ENCODE data around the gene MED26. TPM values are rescaled to one million over a fixed set of nuclear protein-coding genes. Genes with fewer than 3 reads are reported as not detected.

MED26 gene
- total RNA-seq, 1 donor from 2014 or later = 15.0 TPM

DNA sequence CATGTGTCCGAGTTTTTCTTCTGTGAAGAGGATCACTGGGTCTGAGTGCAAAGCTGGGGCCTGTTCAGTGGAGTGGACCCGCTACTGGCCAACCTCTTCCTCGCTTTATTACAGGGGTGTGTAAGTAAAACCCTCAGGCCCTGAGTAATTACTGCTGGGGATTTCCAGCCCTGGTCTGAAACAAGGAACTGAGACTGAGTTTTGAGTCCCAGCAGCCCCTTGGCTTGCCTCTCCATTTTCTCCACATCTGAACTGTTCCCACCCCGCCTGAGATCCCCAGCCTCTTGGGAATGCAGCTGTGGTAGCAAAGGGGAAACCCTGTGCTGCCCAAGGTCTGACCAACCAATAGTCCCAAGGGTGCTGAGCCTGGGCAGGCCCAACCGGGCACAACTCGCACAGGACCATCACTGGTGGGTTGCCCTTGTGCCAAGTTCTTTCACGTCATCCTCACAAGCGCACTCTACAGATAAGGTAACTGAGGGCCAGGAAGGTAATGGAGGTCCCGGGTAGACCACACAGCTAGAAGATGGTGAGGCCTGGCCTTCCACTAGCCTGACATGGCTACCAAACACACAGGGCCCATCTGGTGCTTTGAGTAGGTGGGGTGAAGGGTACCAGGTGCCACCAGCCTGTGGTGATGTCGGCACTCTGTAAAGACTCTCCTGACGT, 42.1 kb downstream of the MED26 start:
- peaks cover 48% of the 10 kb centered on the region for H3K4me1 ChIP-seq (ENCODE audit: insufficient read depth, low read length)
- H3K4me1 Mint-ChIP-seq (ENCODE audit: low read depth, unreplicated experiment) = peaks cover 61% of the 10 kb centered on the region
- no peak overlapping the region for H2AFZ ChIP-seq (ENCODE audit: low read depth, low read length)
- H4K20me1 ChIP-seq (ENCODE audit: insufficient read depth, low read length) = peaks cover 97% of the 10 kb centered on the region
- peaks cover 2% of the 10 kb centered on the region for H3K9me3 Mint-ChIP-seq (ENCODE audit: unreplicated experiment)
- H3K36me3 ChIP-seq (ENCODE audit: insufficient read depth, low read length) = no peaks in the 10 kb centered on the region
- H3K4me3 Mint-ChIP-seq (ENCODE audit: unreplicated experiment) = peak overlapping the region; percentile 14
- FAIRE-seq (no peak), DNase-seq (ENCODE audit: low read depth) (no peak)
- no peak overlapping the region for H3K4me3 ChIP-seq (ENCODE audit: insufficient read depth, low read depth, low read length)
- H3K36me3 Mint-ChIP-seq (ENCODE audit: low read depth, unreplicated experiment) = peaks cover 8% of the 10 kb centered on the region
- TF ChIP-seq EZH2 (IDR thresholded peaks at IDR 0.05; ENCODE audit: insufficient read depth, low read length) (no peak), CTCF (IDR thresholded peaks at IDR 0.05; ENCODE audit: insufficient read depth, low read depth, low read length) (no peak)
- peak overlapping the region; percentile 35 for H3K9ac ChIP-seq (ENCODE audit: low read length)
- no peaks in the 10 kb centered on the region for H3K27me3 ChIP-seq (ENCODE audit: insufficient read depth, low read length)
- H3K9me3 ChIP-seq (ENCODE audit: insufficient read depth, low read depth, low read length) = no peaks in the 10 kb centered on the region
- H3K27ac Mint-ChIP-seq (ENCODE audit: unreplicated experiment) = peak overlapping the region; percentile 53
- H3K4me2 ChIP-seq (ENCODE audit: low read length) = no peak overlapping the region
- peaks cover 98% of the 10 kb centered on the region for H3K79me2 ChIP-seq (ENCODE audit: insufficient read depth, low read length)
- H3K27ac ChIP-seq (ENCODE audit: low read depth, low read length) = no peak overlapping the region
- H3K27me3 Mint-ChIP-seq (ENCODE audit: low read depth, unreplicated experiment) = no peaks in the 10 kb centered on the region

- peak overlapping the region; percentile 84 for H3K27ac Mint-ChIP-seq (ENCODE audit: unreplicated experiment)
- H3K4me3 Mint-ChIP-seq (ENCODE audit: unreplicated experiment) = peak overlapping the region; percentile 67
- H2AFZ ChIP-seq (ENCODE audit: low read depth, low read length) = no peak overlapping the region
- DNase-seq (ENCODE audit: low read depth) (no peak), FAIRE-seq (no peak)
- peaks cover 2% of the 10 kb centered on the region for H3K9me3 Mint-ChIP-seq (ENCODE audit: unreplicated experiment)
- H3K27ac ChIP-seq (ENCODE audit: low read depth, low read length) = peak overlapping the region; percentile 36
- H3K4me2 ChIP-seq (ENCODE audit: low read length) = no peak overlapping the region
- no peak overlapping the region for H3K4me3 ChIP-seq (ENCODE audit: insufficient read depth, low read depth, low read length)
- no peak for TF ChIP-seq EZH2 (IDR thresholded peaks at IDR 0.05; ENCODE audit: insufficient read depth, low read length)
- no peak for TF ChIP-seq CTCF (IDR thresholded peaks at IDR 0.05; ENCODE audit: insufficient read depth, low read depth, low read length)
- no peaks in the 10 kb centered on the region for H3K27me3 Mint-ChIP-seq (ENCODE audit: low read depth, unreplicated experiment)
- H3K36me3 ChIP-seq (ENCODE audit: insufficient read depth, low read length) = no peaks in the 10 kb centered on the region
- peaks cover 48% of the 10 kb centered on the region for H3K4me1 ChIP-seq (ENCODE audit: insufficient read depth, low read length)
- no peaks in the 10 kb centered on the region for H3K27me3 ChIP-seq (ENCODE audit: insufficient read depth, low read length)
- H4K20me1 ChIP-seq (ENCODE audit: insufficient read depth, low read length) = peaks cover 98% of the 10 kb centered on the region
- peaks cover 8% of the 10 kb centered on the region for H3K36me3 Mint-ChIP-seq (ENCODE audit: low read depth, unreplicated experiment)
- peaks cover 98% of the 10 kb centered on the region for H3K79me2 ChIP-seq (ENCODE audit: insufficient read depth, low read length)
- H3K4me1 Mint-ChIP-seq (ENCODE audit: low read depth, unreplicated experiment) = peaks cover 64% of the 10 kb centered on the region
- H3K9ac ChIP-seq (ENCODE audit: low read length) = peak overlapping the region; percentile 55
- H3K9me3 ChIP-seq (ENCODE audit: insufficient read depth, low read depth, low read length) = no peaks in the 10 kb centered on the region
Measured at GRCh38 chr19:16585094-16585801, 42.8 kb downstream of the MED26 start.
